OCI-LY7 (cell line): ENCODE data around the gene PHF21B.

Source experiments
- EZH2phosphoT487 ChIP-seq: fragments of 200-600 bp; sonication (generic); IDR thresholded peaks from 2 replicates; pipeline ENCODE4 v1.6.1; 2018; ENCODE audit warnings: low read depth, borderline replicate concordance, mild to moderate bottlenecking, mixed run types, antibody characterized with exemption, low read length, moderate library complexity, mixed read lengths
- TF ChIP-seq, protein P1 (sequence below): fragments of 200-600 bp; sonication (generic); conservative IDR thresholded peaks from 2 replicates; pipeline ENCODE4 v1.5.1; 2014; ENCODE audit warnings: mild to moderate bottlenecking, antibody characterized with exemption, low read length, moderate library complexity, mixed read lengths

DNA sequence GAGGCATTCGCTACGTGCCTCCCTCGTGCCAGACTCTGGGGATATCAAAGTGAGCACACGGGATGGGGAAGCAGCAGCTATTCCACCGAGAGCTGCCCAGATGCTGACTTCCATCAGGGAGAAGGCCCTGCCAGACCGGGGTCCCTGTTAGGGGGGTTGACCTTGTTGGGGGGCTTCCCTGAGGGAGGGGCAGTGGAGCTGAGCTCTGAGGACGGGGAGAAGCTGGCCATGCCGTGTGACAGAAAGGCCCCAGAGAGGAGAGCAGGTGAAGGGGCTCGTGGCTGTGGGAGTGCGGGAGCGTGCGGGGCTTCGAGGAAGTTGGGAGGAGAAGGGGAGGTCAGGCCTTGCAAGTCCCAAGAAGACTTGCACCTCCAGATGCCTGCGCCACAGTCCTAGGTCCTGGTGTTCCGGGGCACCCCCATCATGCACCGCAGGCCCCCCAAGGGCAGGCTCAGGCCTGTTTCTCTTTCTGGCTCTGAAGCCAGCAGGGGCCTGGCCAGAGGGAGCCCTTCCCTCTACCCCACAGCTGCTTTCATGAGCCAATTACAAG is 163.0 kb downstream of the PHF21B start:
- TF ChIP-seq, protein P1, sequence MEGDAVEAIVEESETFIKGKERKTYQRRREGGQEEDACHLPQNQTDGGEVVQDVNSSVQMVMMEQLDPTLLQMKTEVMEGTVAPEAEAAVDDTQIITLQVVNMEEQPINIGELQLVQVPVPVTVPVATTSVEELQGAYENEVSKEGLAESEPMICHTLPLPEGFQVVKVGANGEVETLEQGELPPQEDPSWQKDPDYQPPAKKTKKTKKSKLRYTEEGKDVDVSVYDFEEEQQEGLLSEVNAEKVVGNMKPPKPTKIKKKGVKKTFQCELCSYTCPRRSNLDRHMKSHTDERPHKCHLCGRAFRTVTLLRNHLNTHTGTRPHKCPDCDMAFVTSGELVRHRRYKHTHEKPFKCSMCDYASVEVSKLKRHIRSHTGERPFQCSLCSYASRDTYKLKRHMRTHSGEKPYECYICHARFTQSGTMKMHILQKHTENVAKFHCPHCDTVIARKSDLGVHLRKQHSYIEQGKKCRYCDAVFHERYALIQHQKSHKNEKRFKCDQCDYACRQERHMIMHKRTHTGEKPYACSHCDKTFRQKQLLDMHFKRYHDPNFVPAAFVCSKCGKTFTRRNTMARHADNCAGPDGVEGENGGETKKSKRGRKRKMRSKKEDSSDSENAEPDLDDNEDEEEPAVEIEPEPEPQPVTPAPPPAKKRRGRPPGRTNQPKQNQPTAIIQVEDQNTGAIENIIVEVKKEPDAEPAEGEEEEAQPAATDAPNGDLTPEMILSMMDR = no peak
- no peak for TF ChIP-seq EZH2phosphoT487
